Activated T-helper 17 cell treated with anti-CD3 and anti-CD28 coated beads, Interleukin-2, amount 50 U/mL, for 72 hours (primary cell): ENCODE measurements around the gene HOXD10. TPM values are rescaled to one million over a fixed set of nuclear protein-coding genes. Genes with fewer than 3 reads are reported as not detected.
A peak's percentile ranks its signal among the peaks of the same experiment; 100 is the strongest.

Experiments used
- ATAC-seq: fragments of 150-1000 bp; cut with Tn5 transposase; replicated peaks from 2 replicates; pipeline ENCODE4 v1.10.0; 2021; ENCODE audit warnings: mild to moderate bottlenecking, moderate library complexity
- H3K27ac Mint-ChIP-seq: one replicate; pipeline ENCODE4 v1.8.0; 2022; ENCODE audit warnings: mixed read lengths
- H3K27me3 Mint-ChIP-seq: one replicate; pipeline ENCODE4 v1.8.0; 2022; ENCODE audit warnings: mixed read lengths
- H3K36me3 Mint-ChIP-seq: one replicate; pipeline ENCODE4 v1.8.0; 2022; ENCODE audit warnings: low read depth, mild to moderate bottlenecking, mixed read lengths
- H3K4me1 Mint-ChIP-seq: one replicate; pipeline ENCODE4 v1.8.0; 2022; ENCODE audit warnings: mixed read lengths
- H3K4me3 Mint-ChIP-seq: one replicate; pipeline ENCODE4 v1.8.0; 2022; ENCODE audit warnings: mild to moderate bottlenecking, mixed read lengths
- H3K9me3 Mint-ChIP-seq: one replicate; pipeline ENCODE4 v1.8.0; 2022; ENCODE audit warnings: mixed read lengths
- total RNA-seq, 2 donors: library from RNA; stranded (reverse); gene quantifications; one replicate each; pipeline ENCODE4 v1.2.3, GENCODE V29; 2022

The HOXD10 gene
- not detected for total RNA-seq

DNA sequence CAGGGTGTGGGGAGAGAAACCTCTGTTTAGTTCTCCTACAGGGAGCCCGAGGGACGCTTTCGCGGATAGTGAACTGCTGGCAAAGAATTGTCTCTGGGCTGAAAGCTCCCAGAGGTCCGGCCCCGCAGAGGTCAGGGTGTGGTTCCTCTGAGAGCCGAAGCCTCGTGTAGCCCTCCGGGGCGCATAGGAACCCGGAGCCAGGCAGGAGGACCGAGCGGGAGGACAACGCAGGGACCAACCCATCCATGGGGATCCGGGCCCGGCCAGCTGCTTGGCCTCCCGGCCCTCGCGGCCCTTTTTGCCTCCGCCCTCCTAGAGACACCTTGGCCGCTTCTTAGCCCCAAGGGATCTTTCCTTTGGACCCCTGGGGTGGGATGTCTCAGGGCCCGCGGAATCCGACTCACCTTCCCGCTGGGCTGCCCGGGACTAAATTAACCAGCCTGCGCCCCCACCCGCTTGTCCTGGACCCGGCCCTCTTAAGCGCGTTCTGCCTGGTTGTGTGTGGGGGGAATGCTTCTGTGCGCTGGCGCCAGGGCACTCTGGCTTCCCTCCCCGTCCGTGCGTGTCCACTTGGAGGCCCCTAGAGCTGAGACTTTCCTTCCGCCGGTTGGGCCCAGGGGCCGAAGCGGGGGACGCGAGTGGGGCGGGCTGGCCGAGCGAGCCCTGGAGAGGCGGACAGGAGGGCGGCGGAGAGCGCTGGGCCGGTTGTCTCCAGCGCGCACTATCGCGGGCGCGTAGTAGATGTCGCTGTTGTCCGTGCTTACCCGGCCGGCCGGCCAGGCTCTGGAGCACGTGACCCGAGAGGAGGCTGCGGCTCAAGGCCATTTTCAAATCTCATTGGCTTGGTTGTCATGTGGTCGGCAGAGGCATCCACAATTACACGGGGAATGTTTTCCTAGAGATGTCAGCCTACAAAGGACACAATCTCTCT is at the start of gene HOXD10:
Gene HOXD10, plus strand, starts transcription at position 896 of the 931 bp plus-strand sequence. CDS start 56 bp downstream, outside the sequence.
- peaks cover 4% of the 10 kb centered on the region for H3K9me3 Mint-ChIP-seq
- H3K4me1 Mint-ChIP-seq: peaks cover 8% of the 10 kb centered on the region
- H3K4me3 Mint-ChIP-seq: no peak within 1 kb of the TSS
- peaks cover 7% of the 10 kb centered on the region for H3K36me3 Mint-ChIP-seq
- peaks cover 78% of the 10 kb centered on the region for H3K27me3 Mint-ChIP-seq
- no peak within 1 kb of the TSS for H3K27ac Mint-ChIP-seq
- ATAC-seq: no peak

DNA sequence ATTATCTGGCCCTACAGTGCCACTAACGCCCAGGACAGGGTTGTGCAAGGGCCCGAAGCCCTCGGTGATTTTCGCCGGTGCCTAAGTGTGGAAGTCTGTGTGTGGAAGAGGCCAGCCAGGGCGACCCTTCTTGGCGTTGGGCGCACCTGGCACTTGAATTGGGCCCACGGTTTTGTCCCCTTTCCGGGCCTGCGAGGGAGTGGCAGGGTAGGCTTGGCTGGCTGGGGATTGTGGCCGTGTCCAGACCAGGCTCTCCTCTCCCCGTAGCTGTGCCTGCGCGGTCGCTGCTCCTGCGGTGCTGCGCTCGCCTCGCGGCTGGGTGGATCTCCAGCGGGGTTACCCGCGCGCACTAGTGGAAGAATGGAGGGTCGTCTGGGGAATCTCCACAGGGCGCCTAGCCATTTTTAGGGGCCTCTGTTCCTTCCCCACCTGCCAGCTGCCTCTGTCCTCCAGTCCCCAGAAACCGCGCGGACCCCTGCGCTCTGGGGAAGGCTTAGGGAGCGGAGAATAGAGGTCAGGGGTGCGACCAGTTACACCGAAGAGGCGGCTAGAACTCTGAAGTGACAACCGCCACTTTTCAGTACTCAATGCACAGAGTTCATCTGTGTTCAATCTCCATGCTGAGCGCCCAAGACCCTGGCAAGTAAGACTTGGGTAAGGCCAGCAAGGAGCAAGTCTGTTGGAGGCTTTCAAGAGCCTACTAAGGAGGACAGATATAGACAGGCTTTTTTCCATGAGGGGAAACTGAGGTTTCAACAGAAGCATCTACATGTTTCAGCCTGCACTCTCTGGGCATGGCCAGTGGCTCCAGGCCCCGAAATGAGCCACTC is 48.8 kb upstream of the HOXD10 start:
- no peaks in the 10 kb centered on the region for H3K36me3 Mint-ChIP-seq
- no peak for ATAC-seq
- H3K4me1 Mint-ChIP-seq: no peaks in the 10 kb centered on the region
- no peak overlapping the region for H3K27ac Mint-ChIP-seq
- no peaks in the 10 kb centered on the region for H3K9me3 Mint-ChIP-seq
- H3K4me3 Mint-ChIP-seq: no peak overlapping the region
- peaks cover 70% of the 10 kb centered on the region for H3K27me3 Mint-ChIP-seq

DNA sequence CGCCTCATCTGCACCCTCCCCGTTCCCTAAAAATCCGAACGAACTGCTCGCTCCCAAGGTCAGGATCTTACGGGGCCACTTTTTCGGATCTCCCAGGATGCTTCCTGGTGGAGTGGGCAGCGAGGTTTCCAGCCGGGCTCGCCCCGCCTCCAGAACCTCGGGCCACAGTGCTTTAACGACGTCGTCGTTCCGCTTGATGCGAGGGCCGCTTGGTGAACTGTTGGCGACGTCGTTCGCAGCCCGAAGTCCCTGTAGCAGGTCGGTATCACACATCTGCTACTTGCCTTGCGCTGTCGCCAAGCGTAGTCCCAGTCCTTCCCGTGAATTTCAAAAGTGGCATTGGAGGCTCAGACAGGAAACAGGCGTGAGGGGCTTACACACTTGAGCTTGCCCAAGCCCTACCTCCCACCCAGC is 48.2 kb upstream of the HOXD10 start:
- H3K27me3 Mint-ChIP-seq: peaks cover 72% of the 10 kb centered on the region
- H3K27ac Mint-ChIP-seq: no peak overlapping the region
- H3K9me3 Mint-ChIP-seq: no peaks in the 10 kb centered on the region
- no peak overlapping the region for H3K4me3 Mint-ChIP-seq
- H3K4me1 Mint-ChIP-seq: no peaks in the 10 kb centered on the region
- no peak for ATAC-seq
- no peaks in the 10 kb centered on the region for H3K36me3 Mint-ChIP-seq

DNA sequence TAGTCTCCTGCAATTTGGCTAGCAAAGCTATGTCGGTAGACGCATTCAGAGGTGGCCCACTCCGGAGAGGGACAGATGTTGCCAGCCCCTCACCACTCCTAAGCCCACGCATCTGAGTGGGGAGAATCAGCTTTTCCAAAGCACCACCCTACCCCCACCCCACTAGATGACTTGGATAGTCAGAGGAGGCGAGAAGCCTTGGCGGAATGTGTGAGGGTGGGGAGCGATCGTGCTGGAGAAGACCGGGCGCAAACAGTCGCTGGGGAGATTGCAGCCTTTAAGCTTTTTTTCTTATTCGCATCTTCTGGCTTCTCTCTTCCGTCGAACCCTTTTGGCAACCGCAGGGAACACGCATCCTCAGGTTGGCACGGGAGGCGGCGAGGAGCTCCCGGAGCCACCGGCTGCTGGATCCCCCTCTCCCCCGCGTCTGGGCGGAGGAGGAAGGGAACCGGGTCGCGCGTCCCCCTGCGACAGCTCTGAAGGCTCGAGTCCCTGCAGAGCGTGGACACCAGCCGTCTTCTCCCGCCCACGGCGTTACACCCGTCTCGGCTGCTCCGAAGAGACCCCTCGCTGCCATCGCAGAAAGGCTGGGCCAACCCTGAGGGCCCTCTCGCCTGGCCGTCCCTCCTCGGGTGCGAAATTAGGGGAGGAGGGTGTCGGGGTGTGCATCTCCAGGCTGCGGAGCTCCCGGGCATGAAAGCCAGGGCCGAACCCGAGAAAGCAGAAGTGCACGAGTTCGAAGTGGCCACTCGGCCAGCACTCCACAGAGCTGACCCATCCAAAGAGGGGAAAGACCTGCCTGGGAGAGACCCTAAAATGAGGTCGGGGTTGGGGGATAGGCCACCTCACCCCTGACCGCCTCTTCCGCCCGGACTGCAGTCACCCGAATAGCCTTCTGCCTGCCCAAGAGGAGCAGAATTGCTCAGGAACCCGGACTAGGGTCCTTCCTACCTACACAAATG is 45.0 kb upstream of the HOXD10 start:
- no peaks in the 10 kb centered on the region for H3K4me1 Mint-ChIP-seq
- H3K4me3 Mint-ChIP-seq: no peak overlapping the region
- ATAC-seq: no peak
- H3K27ac Mint-ChIP-seq: no peak overlapping the region
- H3K9me3 Mint-ChIP-seq: peaks cover 3% of the 10 kb centered on the region
- no peaks in the 10 kb centered on the region for H3K36me3 Mint-ChIP-seq
- H3K27me3 Mint-ChIP-seq: peaks cover 77% of the 10 kb centered on the region

- Mint-ChIP-seq H3K4me3 (no peak overlapping the region), H3K9me3 (peaks cover 3% of the 10 kb centered on the region), H3K36me3 (no peaks in the 10 kb centered on the region), H3K27ac (no peak overlapping the region), H3K27me3 (peaks cover 78% of the 10 kb centered on the region), H3K4me1 (no peaks in the 10 kb centered on the region)
- no peak for ATAC-seq
Measured at GRCh38 chr2:176072292-176072669, 44.3 kb upstream of the HOXD10 start.

GRCh38 chr2:176072951-176073904 is 43.4 kb upstream of the HOXD10 start:
- no peaks in the 10 kb centered on the region for H3K4me1 Mint-ChIP-seq
- H3K9me3 Mint-ChIP-seq: peaks cover 3% of the 10 kb centered on the region
- peaks cover 75% of the 10 kb centered on the region for H3K27me3 Mint-ChIP-seq
- H3K4me3 Mint-ChIP-seq: no peak overlapping the region
- no peak overlapping the region for H3K27ac Mint-ChIP-seq
- ATAC-seq: no peak
- peaks cover 1% of the 10 kb centered on the region for H3K36me3 Mint-ChIP-seq

DNA sequence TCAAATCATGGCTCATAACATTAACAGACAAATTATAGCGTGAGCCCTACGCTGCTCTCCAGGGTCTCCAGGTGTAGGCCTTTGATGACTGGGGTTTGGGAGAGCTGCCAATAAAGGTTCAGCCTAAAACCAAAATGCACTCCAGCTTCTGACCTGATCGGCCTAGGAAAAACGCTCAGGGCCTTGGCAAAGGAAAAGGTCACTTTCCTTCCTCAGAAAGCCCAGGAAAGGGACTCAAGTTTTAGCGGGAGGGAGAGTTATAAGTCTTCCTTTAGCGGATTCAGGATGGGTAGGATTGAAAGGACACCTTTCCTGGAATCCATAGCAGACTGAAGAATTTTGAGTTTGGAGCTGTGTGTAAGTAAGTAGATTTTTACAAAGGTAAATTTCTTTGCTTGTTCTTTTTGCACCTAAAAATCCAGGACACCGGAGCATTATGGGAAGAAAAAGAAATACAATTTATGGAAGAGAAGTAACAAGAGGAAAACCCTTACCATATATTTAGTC is 41.6 kb upstream of the HOXD10 start:
- Mint-ChIP-seq H3K9me3 (peaks cover 7% of the 10 kb centered on the region), H3K27me3 (peaks cover 73% of the 10 kb centered on the region), H3K27ac (no peak overlapping the region), H3K4me3 (no peak overlapping the region), H3K36me3 (peaks cover 14% of the 10 kb centered on the region), H3K4me1 (no peaks in the 10 kb centered on the region)
- no peak for ATAC-seq

DNA sequence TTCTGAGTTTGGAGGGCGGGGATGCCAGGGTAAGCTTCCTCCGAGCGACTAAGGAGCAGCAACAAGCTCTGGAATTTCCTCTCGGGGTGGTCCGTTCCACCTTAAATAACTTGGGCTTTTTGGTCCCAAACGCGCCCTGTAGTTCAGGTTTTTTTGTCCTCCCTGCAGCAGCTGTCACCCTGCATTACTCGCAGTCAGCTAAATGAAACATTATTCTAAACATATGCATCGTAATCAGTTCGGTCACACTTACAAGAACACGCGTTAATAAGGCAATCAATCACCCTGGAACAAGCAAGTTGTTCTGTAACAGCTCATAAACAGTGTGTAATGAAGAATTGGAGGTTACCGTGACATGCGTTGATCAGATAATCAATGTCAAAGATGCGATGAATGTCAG is 41.1 kb upstream of the HOXD10 start:
- H3K27me3 Mint-ChIP-seq: peaks cover 68% of the 10 kb centered on the region
- no peak overlapping the region for H3K27ac Mint-ChIP-seq
- no peak overlapping the region for H3K4me3 Mint-ChIP-seq
- H3K4me1 Mint-ChIP-seq: no peaks in the 10 kb centered on the region
- no peak for ATAC-seq
- peaks cover 7% of the 10 kb centered on the region for H3K9me3 Mint-ChIP-seq
- peaks cover 14% of the 10 kb centered on the region for H3K36me3 Mint-ChIP-seq

DNA sequence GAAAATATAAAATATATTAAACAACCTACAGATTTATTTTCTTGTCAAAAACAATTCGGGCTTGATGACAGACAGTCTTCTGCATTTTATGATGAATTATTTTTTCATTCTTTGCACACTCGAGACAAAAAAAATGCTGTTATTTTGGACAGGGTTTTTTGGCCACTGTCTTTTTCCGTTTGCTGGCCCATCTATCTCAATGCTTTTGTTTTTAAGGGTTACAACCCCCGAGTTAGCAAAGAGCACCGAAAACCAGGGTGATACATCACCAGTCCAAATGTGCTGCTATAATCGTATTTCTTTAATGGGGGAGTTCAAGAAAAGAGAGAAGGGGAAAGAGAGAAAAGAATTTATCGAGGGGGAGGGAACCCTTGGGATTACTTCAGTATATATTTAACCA is 40.5 kb upstream of the HOXD10 start:
- Mint-ChIP-seq H3K9me3 (peaks cover 7% of the 10 kb centered on the region), H3K27me3 (peaks cover 63% of the 10 kb centered on the region), H3K4me1 (no peaks in the 10 kb centered on the region), H3K36me3 (peaks cover 17% of the 10 kb centered on the region), H3K27ac (no peak overlapping the region), H3K4me3 (no peak overlapping the region)
- no peak for ATAC-seq

DNA sequence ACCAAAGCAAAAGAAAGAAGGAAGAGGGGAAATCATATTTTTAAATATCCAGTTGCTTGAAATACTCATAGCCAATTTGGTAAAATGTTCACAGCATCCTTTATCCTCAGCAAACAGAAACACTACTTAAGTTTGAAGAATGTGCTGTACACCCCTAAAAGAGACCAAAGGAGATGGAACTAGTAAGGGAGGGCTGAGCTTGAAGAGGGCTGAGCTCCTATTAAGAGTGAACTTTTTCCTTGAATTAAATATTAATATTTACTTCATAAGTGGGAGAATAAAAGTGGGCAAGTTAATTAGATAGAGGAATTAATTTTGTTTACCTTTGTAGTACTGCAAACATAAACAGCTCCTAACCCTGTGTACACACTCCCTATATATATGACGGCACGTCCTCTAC is 39.8 kb upstream of the HOXD10 start:
- no peaks in the 10 kb centered on the region for H3K4me1 Mint-ChIP-seq
- peaks cover 24% of the 10 kb centered on the region for H3K36me3 Mint-ChIP-seq
- peaks cover 67% of the 10 kb centered on the region for H3K27me3 Mint-ChIP-seq
- no peak for ATAC-seq
- no peak overlapping the region for H3K4me3 Mint-ChIP-seq
- H3K27ac Mint-ChIP-seq: no peak overlapping the region
- H3K9me3 Mint-ChIP-seq: peaks cover 7% of the 10 kb centered on the region

GRCh38 chr2:176078541-176079284 is 37.9 kb upstream of the HOXD10 start:
- H3K27me3 Mint-ChIP-seq: peaks cover 63% of the 10 kb centered on the region
- peaks cover 7% of the 10 kb centered on the region for H3K9me3 Mint-ChIP-seq
- H3K4me1 Mint-ChIP-seq: no peaks in the 10 kb centered on the region
- peak overlapping the region; percentile 38 for H3K4me3 Mint-ChIP-seq
- no peak for ATAC-seq
- H3K27ac Mint-ChIP-seq: no peak overlapping the region
- H3K36me3 Mint-ChIP-seq: peaks cover 26% of the 10 kb centered on the region

- Mint-ChIP-seq H3K36me3 (peaks cover 32% of the 10 kb centered on the region), H3K9me3 (peaks cover 7% of the 10 kb centered on the region), H3K27me3 (peaks cover 65% of the 10 kb centered on the region), H3K27ac (no peak overlapping the region), H3K4me3 (peak overlapping the region; percentile 38), H3K4me1 (no peaks in the 10 kb centered on the region)
- ATAC-seq: no peak
Measured at GRCh38 chr2:176079285-176079830, 37.2 kb upstream of the HOXD10 start.
